KOPT-K1 (cell line): ENCODE results near the gene AJAP1.

Source experiments
- H3K27ac ChIP-seq: fragments of 200-600 bp; sonication (generic); 2 replicates; pipeline ENCODE4 v1.5.1; 2016; ENCODE audit warnings: antibody characterized with exemption, mild to moderate bottlenecking, low read depth, low read length; ENCODE audit not compliant: poor library complexity, severe bottlenecking
- H3K36me3 ChIP-seq: fragments of 200-600 bp; sonication (generic); 2 replicates; pipeline ENCODE4 v1.5.1; 2017; ENCODE audit warnings: antibody characterized with exemption, mild to moderate bottlenecking, low read length, moderate library complexity; ENCODE audit not compliant: insufficient read depth
- H3K9me3 ChIP-seq: fragments of 200-600 bp; sonication (generic); 2 replicates; pipeline ENCODE4 v1.5.1; 2017; ENCODE audit warnings: antibody characterized with exemption, low read length, mild to moderate bottlenecking; ENCODE audit not compliant: insufficient read depth, poor library complexity, severe bottlenecking

Gene AJAP1

GRCh38 chr1:4638345-4638729 is 16.1 kb upstream of the AJAP1 start:
- Histone ChIP-seq H3K27ac (no peak overlapping the region), H3K36me3 (no peaks in the 10 kb centered on the region), H3K9me3 (no peaks in the 10 kb centered on the region)

GRCh38 chr1:4640931-4641330 is 13.5 kb upstream of the AJAP1 start:
- Histone ChIP-seq H3K36me3 (no peaks in the 10 kb centered on the region), H3K27ac (no peak overlapping the region), H3K9me3 (no peaks in the 10 kb centered on the region)

GRCh38 chr1:4647391-4647790 is 7.0 kb upstream of the AJAP1 start:
- H3K36me3 ChIP-seq: no peaks in the 10 kb centered on the region
- H3K27ac ChIP-seq: no peak overlapping the region
- H3K9me3 ChIP-seq: no peaks in the 10 kb centered on the region

GRCh38 chr1:4648657-4649056 is 5.8 kb upstream of the AJAP1 start:
- no peaks in the 10 kb centered on the region for H3K36me3 ChIP-seq
- H3K9me3 ChIP-seq: no peaks in the 10 kb centered on the region
- H3K27ac ChIP-seq: no peak overlapping the region

GRCh38 chr1:4650481-4650880 is 3.9 kb upstream of the AJAP1 start:
- Histone ChIP-seq H3K9me3 (no peaks in the 10 kb centered on the region), H3K27ac (no peak overlapping the region), H3K36me3 (no peaks in the 10 kb centered on the region)

DNA sequence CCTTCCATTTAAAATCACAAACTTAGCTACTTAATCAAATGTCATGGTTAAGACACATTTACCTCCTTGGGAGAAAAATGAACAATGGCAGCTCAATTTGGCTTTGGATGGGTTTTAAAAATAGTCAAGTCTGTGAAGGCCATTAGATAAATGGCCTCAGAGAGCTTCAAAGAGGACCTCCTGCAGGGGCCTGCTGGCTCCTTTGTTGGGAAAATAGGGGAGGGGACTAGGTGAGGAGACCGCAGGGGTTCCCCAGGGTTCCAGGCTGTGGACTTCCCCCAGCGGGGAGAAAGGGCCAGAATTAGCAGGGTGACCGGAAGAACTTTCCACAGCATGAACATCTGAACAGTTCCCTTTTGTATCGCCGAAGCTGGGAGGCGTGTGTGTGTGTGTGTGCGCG is 3.4 kb upstream of the AJAP1 start:
- H3K36me3 ChIP-seq: no peaks in the 10 kb centered on the region
- no peak overlapping the region for H3K27ac ChIP-seq
- no peaks in the 10 kb centered on the region for H3K9me3 ChIP-seq

GRCh38 chr1:4652631-4653327 is 1.6 kb upstream of the AJAP1 start:
- H3K36me3 ChIP-seq: no peaks in the 10 kb centered on the region

DNA sequence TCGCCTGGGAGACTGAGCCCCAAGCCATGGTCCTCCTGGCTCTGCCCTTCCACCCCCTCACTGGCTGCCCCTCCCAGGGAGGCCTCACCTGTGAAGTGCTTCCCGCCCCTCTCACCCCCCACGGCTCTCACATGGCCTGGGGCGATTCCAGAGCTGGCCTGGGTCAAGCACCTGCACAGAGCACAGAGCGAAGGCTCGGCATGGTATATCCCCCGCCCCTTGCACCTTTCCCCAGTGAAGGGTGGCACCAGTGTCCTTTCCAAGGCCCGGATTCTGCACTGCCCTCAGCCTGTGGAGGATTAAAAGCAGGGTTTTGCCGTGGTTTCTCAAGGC is 1.1 kb upstream of the AJAP1 start:
- Histone ChIP-seq H3K36me3 (no peaks in the 10 kb centered on the region), H3K27ac (no peak overlapping the region), H3K9me3 (no peaks in the 10 kb centered on the region)

More at GRCh38 chr1:4652631-4653327, 1.6 kb upstream of the AJAP1 start:
- Histone ChIP-seq H3K9me3 (no peaks in the 10 kb centered on the region), H3K27ac (no peak overlapping the region)

GRCh38 chr1:4654764-4655673 is 610 bp downstream of the AJAP1 start:
- no peak overlapping the region for H3K27ac ChIP-seq

DNA sequence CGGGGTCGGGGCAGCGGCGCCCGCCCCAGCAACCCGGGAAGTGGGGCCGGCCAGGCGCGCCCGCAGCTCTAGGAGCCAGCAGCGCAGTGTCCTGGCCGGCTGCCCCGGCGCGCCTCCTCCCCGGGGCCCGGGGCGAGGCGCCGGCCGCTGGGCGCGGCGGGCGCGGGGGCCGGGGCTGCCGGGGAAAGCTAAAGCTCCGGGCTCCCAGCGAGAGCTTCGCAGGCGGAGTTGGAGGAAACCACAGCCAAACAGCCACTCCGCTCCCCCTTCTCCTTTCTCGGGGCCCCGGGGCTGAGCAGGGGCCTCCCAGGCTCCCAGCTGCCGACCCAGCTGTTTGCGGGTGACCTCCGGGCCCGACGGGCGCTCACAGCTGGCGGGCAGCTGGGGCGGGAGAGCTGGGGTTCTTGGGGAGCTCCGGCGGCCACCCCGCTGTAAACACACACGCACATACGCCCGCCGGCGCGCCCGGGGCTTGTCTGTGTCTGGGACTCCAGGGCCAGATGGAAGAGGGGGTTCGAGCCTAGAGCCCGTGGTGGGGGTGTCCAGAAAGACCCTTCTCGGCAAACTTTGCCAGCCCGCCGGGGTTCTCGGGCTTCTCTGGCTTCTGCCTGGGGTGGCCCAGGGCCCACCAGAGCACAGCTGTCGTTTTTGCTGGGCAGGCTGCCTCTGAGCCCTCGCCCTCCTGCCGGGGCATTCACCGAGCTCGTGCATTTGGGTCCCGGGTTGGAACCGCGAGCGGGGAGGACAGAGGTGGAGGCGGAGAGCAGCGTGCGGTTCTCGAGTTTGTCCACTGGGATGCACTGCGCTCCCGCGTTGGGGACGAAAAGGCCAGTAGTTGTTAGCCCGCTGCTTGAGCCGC is 1.5 kb downstream of the AJAP1 start:
- H3K9me3 ChIP-seq: no peaks in the 10 kb centered on the region
- no peak overlapping the region for H3K27ac ChIP-seq

More at GRCh38 chr1:4654764-4655673, 610 bp downstream of the AJAP1 start:
- Histone ChIP-seq H3K36me3 (no peaks in the 10 kb centered on the region), H3K9me3 (no peaks in the 10 kb centered on the region)

DNA sequence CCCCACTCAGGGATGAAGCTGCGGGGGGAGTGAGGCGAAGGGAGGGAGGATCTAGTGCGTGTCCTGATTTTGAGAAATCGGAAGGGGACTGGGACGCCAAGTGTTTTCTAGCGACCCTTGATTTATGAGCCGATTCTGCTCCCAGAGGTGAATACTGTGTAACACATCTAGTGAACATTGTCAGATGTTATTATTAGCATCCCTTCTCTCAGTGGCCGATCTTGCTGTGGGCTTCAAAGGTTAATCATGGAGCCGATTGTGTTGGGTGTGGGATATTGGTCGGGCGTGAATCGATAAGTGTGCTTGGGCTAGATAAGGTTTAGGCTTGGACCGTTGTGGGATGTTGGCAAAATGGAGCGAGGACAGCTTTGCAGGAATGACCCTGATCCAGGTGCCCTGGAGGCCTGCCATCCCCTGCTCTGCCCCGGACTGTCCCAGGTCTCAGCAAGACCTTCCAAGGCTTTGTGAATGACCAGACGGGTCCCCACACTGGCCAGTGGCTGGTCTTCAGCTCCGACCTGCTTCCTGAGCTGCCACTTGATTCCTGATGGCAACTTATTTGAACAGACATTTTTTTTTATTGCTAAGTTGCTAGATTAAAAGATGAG is 2.2 kb downstream of the AJAP1 start:
- Histone ChIP-seq H3K9me3 (no peaks in the 10 kb centered on the region), H3K36me3 (no peaks in the 10 kb centered on the region), H3K27ac (no peak overlapping the region)

More for the DNA sequence above, 1.5 kb downstream of the AJAP1 start:
- no peaks in the 10 kb centered on the region for H3K36me3 ChIP-seq

DNA sequence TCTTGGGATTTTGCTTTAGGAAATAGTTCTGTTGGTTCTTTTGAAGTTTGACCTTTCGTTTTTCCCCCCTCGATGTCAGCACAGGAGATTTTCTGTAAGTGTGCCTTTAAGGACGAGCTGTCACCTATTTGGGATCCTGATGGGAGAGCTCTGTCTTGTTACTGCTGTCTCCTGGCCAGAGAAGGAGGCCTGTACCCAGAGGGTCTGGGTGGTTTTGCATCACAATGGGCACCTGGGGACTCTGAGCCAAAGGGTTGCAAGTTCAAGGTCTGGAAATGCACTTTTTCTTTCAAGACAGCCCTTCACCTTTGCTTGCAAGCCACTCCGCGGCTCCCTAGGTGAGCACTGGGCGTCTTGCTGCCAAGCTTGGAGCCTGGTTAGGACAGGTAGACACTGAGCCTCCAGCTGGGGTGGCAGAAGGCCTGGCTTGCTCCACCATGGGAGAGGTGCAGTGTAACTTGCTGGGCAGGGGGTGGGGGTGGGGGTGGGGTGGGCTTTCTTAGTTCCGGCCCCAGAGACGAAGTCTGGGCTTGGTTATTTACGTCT is 2.9 kb downstream of the AJAP1 start:
- no peaks in the 10 kb centered on the region for H3K36me3 ChIP-seq
- no peak overlapping the region for H3K27ac ChIP-seq

GRCh38 chr1:4657960-4658541 is 3.6 kb downstream of the AJAP1 start:
- Histone ChIP-seq H3K36me3 (no peaks in the 10 kb centered on the region), H3K9me3 (no peaks in the 10 kb centered on the region), H3K27ac (no peak overlapping the region)

More for the DNA sequence above, 2.9 kb downstream of the AJAP1 start:
- no peaks in the 10 kb centered on the region for H3K9me3 ChIP-seq
